ENCODE results near the gene TMEM143. TPM values are rescaled to one million over a fixed set of nuclear protein-coding genes. Genes with fewer than 3 reads are reported as not detected.

TMEM143 gene
- total RNA-seq, 1 donor, result 4.3 TPM

- Histone ChIP-seq H3K4me1 (ENCODE audit: insufficient read depth, low read length) (peaks cover 17% of the 10 kb centered on the region), H3K27ac (ENCODE audit: low read depth, low read length) (no peak overlapping the region), H3K36me3 (ENCODE audit: insufficient read depth, low read length) (no peaks in the 10 kb centered on the region), H3K27me3 (ENCODE audit: insufficient read depth, low read length) (no peaks in the 10 kb centered on the region), H3K4me2 (ENCODE audit: insufficient read depth, low read length) (peak overlapping the region; percentile 96), H3K9me3 (ENCODE audit: low read depth, low read length) (peaks cover 4% of the 10 kb centered on the region), H3K79me2 (ENCODE audit: insufficient read depth, low read length) (no peaks in the 10 kb centered on the region), H2AFZ (ENCODE audit: low read length) (peak overlapping the region; percentile 82), H3K4me3 (ENCODE audit: insufficient read depth, low read length) (peak overlapping the region; percentile 71), H4K20me1 (ENCODE audit: insufficient read depth, low read length) (no peaks in the 10 kb centered on the region)
- peak; percentile 93 for TF ChIP-seq CTCF (IDR thresholded peaks at IDR 0.05; ENCODE audit: extremely low read depth, low read depth, low read length)
- DNase-seq (ENCODE audit: insufficient read length, low spot score, missing footprints), result peak; percentile 94
These were observed 72.8 kb downstream of the TMEM143 start for GRCh38 chr19:48290771-48291488.

- H3K4me2 ChIP-seq (ENCODE audit: insufficient read depth, low read length), result peak overlapping the region; percentile 96
- no peaks in the 10 kb centered on the region for H3K27me3 ChIP-seq (ENCODE audit: insufficient read depth, low read length)
- TF ChIP-seq CTCF (IDR thresholded peaks at IDR 0.05; ENCODE audit: extremely low read depth, low read depth, low read length), result no peak
- H3K27ac ChIP-seq (ENCODE audit: low read depth, low read length), result no peak overlapping the region
- peak overlapping the region; percentile 82 for H2AFZ ChIP-seq (ENCODE audit: low read length)
- peak; percentile 94 for DNase-seq (ENCODE audit: insufficient read length, low spot score, missing footprints)
- H4K20me1 ChIP-seq (ENCODE audit: insufficient read depth, low read length), result no peaks in the 10 kb centered on the region
- H3K4me1 ChIP-seq (ENCODE audit: insufficient read depth, low read length), result peaks cover 17% of the 10 kb centered on the region
- H3K36me3 ChIP-seq (ENCODE audit: insufficient read depth, low read length), result no peaks in the 10 kb centered on the region
- H3K79me2 ChIP-seq (ENCODE audit: insufficient read depth, low read length), result no peaks in the 10 kb centered on the region
- peak overlapping the region; percentile 71 for H3K4me3 ChIP-seq (ENCODE audit: insufficient read depth, low read length)
- H3K9me3 ChIP-seq (ENCODE audit: low read depth, low read length), result peaks cover 6% of the 10 kb centered on the region
These were observed 73.4 kb downstream of the TMEM143 start for GRCh38 chr19:48290401-48290770.

GRCh38 chr19:48287748-48288147 lies 76.0 kb downstream of the TMEM143 start:
- DNase-seq (ENCODE audit: insufficient read length, low spot score, missing footprints), result no peak
- Histone ChIP-seq H3K36me3 (ENCODE audit: insufficient read depth, low read length) (no peaks in the 10 kb centered on the region), H3K9me3 (ENCODE audit: low read depth, low read length) (peaks cover 10% of the 10 kb centered on the region), H3K4me2 (ENCODE audit: insufficient read depth, low read length) (no peak overlapping the region), H3K79me2 (ENCODE audit: insufficient read depth, low read length) (no peaks in the 10 kb centered on the region), H4K20me1 (ENCODE audit: insufficient read depth, low read length) (no peaks in the 10 kb centered on the region), H3K27me3 (ENCODE audit: insufficient read depth, low read length) (no peaks in the 10 kb centered on the region), H3K4me1 (ENCODE audit: insufficient read depth, low read length) (peaks cover 23% of the 10 kb centered on the region), H3K4me3 (ENCODE audit: insufficient read depth, low read length) (no peak overlapping the region), H2AFZ (ENCODE audit: low read length) (no peak overlapping the region), H3K27ac (ENCODE audit: low read depth, low read length) (no peak overlapping the region)
- TF ChIP-seq CTCF (IDR thresholded peaks at IDR 0.05; ENCODE audit: extremely low read depth, low read depth, low read length), result no peak

GRCh38 chr19:48284896-48285295 lies 78.8 kb downstream of the TMEM143 start:
- DNase-seq (ENCODE audit: insufficient read length, low spot score, missing footprints), result no peak
- no peaks in the 10 kb centered on the region for H3K36me3 ChIP-seq (ENCODE audit: insufficient read depth, low read length)
- H3K9me3 ChIP-seq (ENCODE audit: low read depth, low read length), result peaks cover 10% of the 10 kb centered on the region
- no peaks in the 10 kb centered on the region for H3K27me3 ChIP-seq (ENCODE audit: insufficient read depth, low read length)
- H3K27ac ChIP-seq (ENCODE audit: low read depth, low read length), result peak overlapping the region; percentile 93
- H3K79me2 ChIP-seq (ENCODE audit: insufficient read depth, low read length), result no peaks in the 10 kb centered on the region
- H3K4me1 ChIP-seq (ENCODE audit: insufficient read depth, low read length), result peaks cover 9% of the 10 kb centered on the region
- no peak overlapping the region for H2AFZ ChIP-seq (ENCODE audit: low read length)
- H3K4me3 ChIP-seq (ENCODE audit: insufficient read depth, low read length), result no peak overlapping the region
- TF ChIP-seq CTCF (IDR thresholded peaks at IDR 0.05; ENCODE audit: extremely low read depth, low read depth, low read length), result no peak
- H4K20me1 ChIP-seq (ENCODE audit: insufficient read depth, low read length), result no peaks in the 10 kb centered on the region
- no peak overlapping the region for H3K4me2 ChIP-seq (ENCODE audit: insufficient read depth, low read length)

Data from osteoblast (primary cell).